PC-3 (cell line): ENCODE results near the gene APBA2. TPM values are rescaled to one million over a fixed set of nuclear protein-coding genes. Genes with fewer than 3 reads are reported as not detected.

ENCODE experiments used
- ATAC-seq: fragments of 200-7000 bp; cut with Tn5 transposase; 2 replicates; pipeline ENCODE4 v1.9.1; 2020; ENCODE audit warnings: mild to moderate bottlenecking, moderate library complexity
- BruUV-seq: library from RNA; stranded (reverse); fragments of 400-500 nt; replicated peaks from 2 replicates; lab custom pipeline; 2021; lab: Mats Ljungman, UMichigan
- CTCF ChIA-PET: fragments of 300-600 bp; sonication (Branson Sonifier 250); formaldehyde crosslinking; loops from one replicate; lab custom pipeline; 2022; ENCODE audit warnings: antibody characterized with exemption; lab: Charles Lee
- POLR2A ChIA-PET: fragments of 300-600 bp; sonication (Branson Sonifier 250); formaldehyde crosslinking; loops from one replicate; lab custom pipeline; 2022; ENCODE audit warnings: antibody characterized with exemption; ENCODE audit not compliant: unreplicated experiment; lab: Charles Lee
- DNase-seq: peaks from one replicate; pipeline ENCODE4 v3.0.0-alpha.2; 2015
- H2AFZ ChIP-seq: fragments of 300-600 bp; sonication (generic); 2 replicates; pipeline ENCODE4 v1.6.0; 2016; ENCODE audit warnings: antibody characterized with exemption, low read length
- H3F3A ChIP-seq: fragments of 300-600 bp; sonication (generic); one replicate; pipeline ENCODE4 v1.6.0; 2017; ENCODE audit warnings: antibody characterized with exemption, low read length, control low read depth, mild to moderate bottlenecking; ENCODE audit not compliant: unreplicated experiment
- H3K27ac ChIP-seq: fragments of 300-600 bp; sonication (generic); 2 replicates; pipeline ENCODE4 v1.5.1; 2016; ENCODE audit warnings: mild to moderate bottlenecking, low read length
- H3K27me3 ChIP-seq: fragments of 300-600 bp; sonication (generic); 2 replicates; pipeline ENCODE4 v1.6.1; 2016; ENCODE audit warnings: low read length, mixed read lengths
- H3K36me3 ChIP-seq: fragments of 300-600 bp; sonication (generic); 2 replicates; pipeline ENCODE4 v1.6.1; 2016; ENCODE audit warnings: low read depth, mixed run types, low read length, mixed read lengths
- H3K4me1 ChIP-seq: fragments of 300-600 bp; sonication (generic); 2 replicates; pipeline ENCODE4 v1.5.1; 2016; ENCODE audit warnings: low read length; ENCODE audit not compliant: insufficient read depth
- H3K4me2 ChIP-seq: fragments of 300-600 bp; sonication (generic); 2 replicates; pipeline ENCODE4 v1.6.0; 2016; ENCODE audit warnings: low read length
- H3K4me3 ChIP-seq: fragments of 300-600 bp; sonication (generic); 2 replicates; pipeline ENCODE4 v1.5.1; 2016; ENCODE audit warnings: mild to moderate bottlenecking, low read length, mixed read lengths
- H3K79me2 ChIP-seq: fragments of 300-600 bp; sonication (generic); 2 replicates; pipeline ENCODE4 v1.6.1; 2017; ENCODE audit warnings: low read length, mixed read lengths
- H3K9ac ChIP-seq: fragments of 300-600 bp; sonication (generic); 2 replicates; pipeline ENCODE4 v1.6.0; 2016; ENCODE audit warnings: mild to moderate bottlenecking, low read length
- H3K9me2 ChIP-seq: fragments of 300-600 bp; sonication (generic); replicated peaks from 2 replicates; pipeline ENCODE4 v1.6.1; 2016; ENCODE audit warnings: mixed run types, low read length, mixed read lengths
- H3K9me3 ChIP-seq: fragments of 300-600 bp; sonication (generic); 2 replicates; pipeline ENCODE4 v1.6.1; 2016; ENCODE audit warnings: low read length, mixed read lengths
- H4K20me1 ChIP-seq: fragments of 300-600 bp; sonication (generic); 2 replicates; pipeline ENCODE4 v1.6.1; 2016; ENCODE audit warnings: low read length, mixed read lengths
- EZH2 ChIP-seq: fragments of 300-600 bp; sonication (generic); IDR thresholded peaks from one replicate; pipeline ENCODE4 v1.6.1; 2017; ENCODE audit warnings: antibody characterized with exemption, mild to moderate bottlenecking, low read length; ENCODE audit not compliant: unreplicated experiment
- EZH2phosphoT487 ChIP-seq: fragments of 300-600 bp; sonication (generic); IDR thresholded peaks from 2 replicates; pipeline ENCODE4 v1.6.1; 2018; ENCODE audit warnings: mild to moderate bottlenecking, antibody characterized with exemption, low read length, borderline replicate concordance
- intact Hi-C: fragments of 100-400 bp; cut with micrococcal nuclease; formaldehyde crosslinking; loops from 2 replicates; pipeline ENCODE4 v1.9.0; 2023
- total RNA-seq: library from RNA; depleted of rRNA; stranded (reverse); fragments of >200 nt; gene quantifications from 2 replicates; pipeline ENCODE4 v1.2.3, GENCODE V29; 2014
- TF ChIP-seq, protein P1 (sequence below): fragments of 300-600 bp; sonication (generic); conservative IDR thresholded peaks from 2 replicates; pipeline ENCODE4 v1.5.1; 2017; ENCODE audit warnings: antibody characterized with exemption, low read depth, mild to moderate bottlenecking, low read length

Gene APBA2
- total RNA-seq, 1 experiment from 2014 or later, result 61.7 TPM

DNA sequence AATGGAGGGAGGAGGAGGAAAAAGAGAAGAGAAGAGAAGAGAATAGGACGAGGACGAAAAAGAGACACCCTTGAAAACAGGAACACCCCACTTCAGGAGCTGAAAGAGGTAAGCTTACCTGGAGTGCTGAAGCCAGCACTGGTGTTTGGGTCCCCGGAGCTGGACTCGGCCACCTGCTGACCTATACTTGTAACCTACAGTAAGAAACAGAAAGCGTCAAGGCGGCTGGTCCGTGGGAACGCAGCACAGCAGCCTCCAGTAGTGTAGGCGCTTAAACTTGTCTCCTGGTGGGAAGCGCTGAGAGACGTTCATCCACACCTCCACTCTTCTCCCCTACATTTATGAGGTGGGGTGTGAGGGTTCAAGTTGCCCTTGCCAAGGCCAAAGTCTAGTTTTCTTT lies 242.9 kb downstream of the APBA2 start:
- ChIA-PET POLR2A (no interaction called here), CTCF (interaction anchor here (0.6 kb wide), 1 partner anchor 11 kb away, joined by 3 read pairs; no protein-coding TSS in a partner anchor)
- ATAC-seq, result no peak

DNA sequence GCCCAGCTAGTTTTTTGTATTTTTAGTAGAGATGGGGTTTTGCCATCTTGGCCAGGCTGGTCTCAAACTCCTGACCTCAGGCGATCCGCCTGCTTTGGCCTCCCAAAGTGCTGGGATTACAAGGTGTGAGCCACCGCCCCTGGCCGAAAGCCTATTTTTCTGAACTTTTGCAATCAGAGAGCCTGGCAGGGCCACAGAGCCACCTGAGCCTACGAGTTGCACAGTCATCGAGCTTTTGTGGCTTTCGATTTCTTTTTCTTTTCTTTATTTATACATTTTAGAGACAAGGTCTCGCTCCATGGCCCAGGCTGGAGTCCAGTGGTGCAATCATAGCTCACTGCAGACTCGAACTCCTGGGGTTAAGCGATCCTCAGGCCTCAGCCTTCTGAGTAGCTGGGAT lies 243.4 kb downstream of the APBA2 start:
- Histone ChIP-seq H3K4me3 (no peak overlapping the region), H3K9ac (no peak overlapping the region), H3K4me2 (no peak overlapping the region), H2AFZ (no peak overlapping the region), H3K9me3 (no peaks in the 10 kb centered on the region), H3K9me2 (no peaks in the 10 kb centered on the region), H3F3A (no peaks in the 10 kb centered on the region), H4K20me1 (no peaks in the 10 kb centered on the region), H3K36me3 (no peaks in the 10 kb centered on the region), H3K79me2 (no peaks in the 10 kb centered on the region), H3K27ac (no peak overlapping the region), H3K27me3 (no peaks in the 10 kb centered on the region), H3K4me1 (no peaks in the 10 kb centered on the region)
- intact Hi-C loops, result no loop called here
- ChIA-PET POLR2A (no interaction called here), CTCF (interaction anchor here (0.6 kb wide), 1 partner anchor 11 kb away, joined by 3 read pairs; no protein-coding TSS in a partner anchor)
- ATAC-seq (no peak), DNase-seq (no peak)
- no TSS peak for BruUV-seq
- TF ChIP-seq EZH2 (no peak), EZH2phosphoT487 (no peak)
- TF ChIP-seq, protein P1, sequence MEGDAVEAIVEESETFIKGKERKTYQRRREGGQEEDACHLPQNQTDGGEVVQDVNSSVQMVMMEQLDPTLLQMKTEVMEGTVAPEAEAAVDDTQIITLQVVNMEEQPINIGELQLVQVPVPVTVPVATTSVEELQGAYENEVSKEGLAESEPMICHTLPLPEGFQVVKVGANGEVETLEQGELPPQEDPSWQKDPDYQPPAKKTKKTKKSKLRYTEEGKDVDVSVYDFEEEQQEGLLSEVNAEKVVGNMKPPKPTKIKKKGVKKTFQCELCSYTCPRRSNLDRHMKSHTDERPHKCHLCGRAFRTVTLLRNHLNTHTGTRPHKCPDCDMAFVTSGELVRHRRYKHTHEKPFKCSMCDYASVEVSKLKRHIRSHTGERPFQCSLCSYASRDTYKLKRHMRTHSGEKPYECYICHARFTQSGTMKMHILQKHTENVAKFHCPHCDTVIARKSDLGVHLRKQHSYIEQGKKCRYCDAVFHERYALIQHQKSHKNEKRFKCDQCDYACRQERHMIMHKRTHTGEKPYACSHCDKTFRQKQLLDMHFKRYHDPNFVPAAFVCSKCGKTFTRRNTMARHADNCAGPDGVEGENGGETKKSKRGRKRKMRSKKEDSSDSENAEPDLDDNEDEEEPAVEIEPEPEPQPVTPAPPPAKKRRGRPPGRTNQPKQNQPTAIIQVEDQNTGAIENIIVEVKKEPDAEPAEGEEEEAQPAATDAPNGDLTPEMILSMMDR, result no peak

More for the DNA sequence above, 242.9 kb downstream of the APBA2 start:
- no peaks in the 10 kb centered on the region for H3K4me1 ChIP-seq
- no peaks in the 10 kb centered on the region for H3K36me3 ChIP-seq
- H3K27me3 ChIP-seq, result no peaks in the 10 kb centered on the region
- H3K9ac ChIP-seq, result no peak overlapping the region
- H4K20me1 ChIP-seq, result no peaks in the 10 kb centered on the region
- TF ChIP-seq EZH2phosphoT487 (no peak), EZH2 (no peak)
- TF ChIP-seq, protein P1, result no peak
- H2AFZ ChIP-seq, result no peak overlapping the region
- H3K79me2 ChIP-seq, result no peaks in the 10 kb centered on the region
- H3K4me2 ChIP-seq, result no peak overlapping the region
- no peak for DNase-seq
- H3F3A ChIP-seq, result no peaks in the 10 kb centered on the region
- no peaks in the 10 kb centered on the region for H3K9me2 ChIP-seq
- no peak overlapping the region for H3K27ac ChIP-seq
- H3K4me3 ChIP-seq, result no peak overlapping the region
- intact Hi-C loops, result no loop called here
- BruUV-seq, result no TSS peak
- no peaks in the 10 kb centered on the region for H3K9me3 ChIP-seq

DNA sequence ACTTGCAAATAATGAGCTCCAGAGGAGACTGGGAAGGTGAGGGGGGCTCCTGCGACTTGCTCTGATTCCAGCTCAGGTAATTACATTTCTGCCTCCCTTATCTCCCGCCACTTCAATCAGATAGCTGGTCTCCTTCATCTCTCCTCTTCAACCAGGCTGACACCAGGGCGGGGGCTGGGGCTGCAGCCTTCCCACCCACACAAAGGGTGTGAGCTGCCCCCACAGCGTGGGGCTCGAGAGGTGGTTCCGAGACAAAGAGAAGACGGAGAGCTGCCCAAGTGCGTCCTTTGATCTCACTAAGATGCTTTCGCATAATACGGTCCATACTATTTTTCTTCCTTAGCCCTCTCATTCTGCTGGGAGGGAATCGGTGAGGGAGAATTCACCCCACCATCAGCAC lies 244.2 kb downstream of the APBA2 start:
- ChIA-PET CTCF (no interaction called here), POLR2A (no interaction called here)
- DNase-seq (no peak), ATAC-seq (no peak)
- H3F3A ChIP-seq, result no peaks in the 10 kb centered on the region
- H2AFZ ChIP-seq, result no peak overlapping the region
- H3K79me2 ChIP-seq, result no peaks in the 10 kb centered on the region
- no peaks in the 10 kb centered on the region for H3K9me2 ChIP-seq
- no peak overlapping the region for H3K27ac ChIP-seq
- intact Hi-C loops, result no loop called here
- H3K4me2 ChIP-seq, result no peak overlapping the region
- BruUV-seq, result no TSS peak
- TF ChIP-seq, protein P1, result no peak
- TF ChIP-seq EZH2 (no peak), EZH2phosphoT487 (no peak)
- H3K9ac ChIP-seq, result no peak overlapping the region
- no peaks in the 10 kb centered on the region for H3K9me3 ChIP-seq
- no peak overlapping the region for H3K4me3 ChIP-seq
- no peaks in the 10 kb centered on the region for H4K20me1 ChIP-seq
- no peaks in the 10 kb centered on the region for H3K36me3 ChIP-seq
- no peaks in the 10 kb centered on the region for H3K27me3 ChIP-seq
- no peaks in the 10 kb centered on the region for H3K4me1 ChIP-seq
